GM21786 (cell line): ENCODE measurements around the gene PVR.
"Not testable (repeated sequence)": the region's sequence is repeated elsewhere in the genome, so short reads cannot be mapped to it uniquely, and the experiment has no call there.

ENCODE experiments used
- ATAC-seq: cut with Tn5 transposase; IDR thresholded peaks from one replicate; pipeline ENCODE4 v1.9.1; 2021; ENCODE audit not compliant: unreplicated experiment

Gene PVR

GRCh38 chr19:44694184-44694579 is 50.5 kb downstream of the PVR start:
- ATAC-seq = no peak

GRCh38 chr19:44696939-44697669 is 53.4 kb downstream of the PVR start:
- ATAC-seq = no peak

- no peak for ATAC-seq
Measured at GRCh38 chr19:44697670-44698034, 53.9 kb downstream of the PVR start.

- no peak for ATAC-seq
Measured at GRCh38 chr19:44698492-44699201, 54.9 kb downstream of the PVR start, which contains the start of gene CEACAM16. Gene CEACAM16 (plus strand): TSS chr19:44699151. CDS start chr19:44701457, 2,306 bp downstream.

- no peak for ATAC-seq
Measured at GRCh38 chr19:44700547-44700946, 56.8 kb downstream of the PVR start.

- no peak for ATAC-seq
Measured at GRCh38 chr19:44701228-44701627, 57.5 kb downstream of the PVR start.

GRCh38 chr19:44702551-44703176 is 59.0 kb downstream of the PVR start:
- no peak for ATAC-seq

- no peak for ATAC-seq
Measured at GRCh38 chr19:44703336-44704078, 59.8 kb downstream of the PVR start.

GRCh38 chr19:44704982-44705381 is 61.3 kb downstream of the PVR start:
- no peak for ATAC-seq

GRCh38 chr19:44705502-44706010 is 61.8 kb downstream of the PVR start:
- ATAC-seq = no peak

- no peak for ATAC-seq
Measured at GRCh38 chr19:44706506-44707236, 63.0 kb downstream of the PVR start.

- ATAC-seq = no peak
Measured at GRCh38 chr19:44707794-44708193, 64.1 kb downstream of the PVR start.

- ATAC-seq = no peak
Measured at GRCh38 chr19:44708940-44709339, 65.2 kb downstream of the PVR start.

- ATAC-seq = not testable (repeated sequence)
Measured at GRCh38 chr19:44709434-44710266, 65.9 kb downstream of the PVR start.

GRCh38 chr19:44710483-44710882 is 66.8 kb downstream of the PVR start:
- ATAC-seq = no peak

GRCh38 chr19:44712864-44713515 is 69.3 kb downstream of the PVR start:
- ATAC-seq = no peak
